Activated naive CD4-positive, alpha-beta T cell treated with anti-CD3 and anti-CD28 coated beads for 36 hours (primary cell): ENCODE results near the gene ERCC2. TPM values are rescaled to one million over a fixed set of nuclear protein-coding genes. Genes with fewer than 3 reads are reported as not detected.

Experiments
- CTCF ChIA-PET: fragments of 350-600 bp; sonication (Branson Sonifier 250); formaldehyde crosslinking; loops from one replicate; lab custom pipeline; 2021; ENCODE audit warnings: antibody characterized with exemption; lab: Charles Lee
- DNase-seq: peaks from one replicate; pipeline ENCODE4 v3.0.0-alpha.2; 2020
- H3K27ac Mint-ChIP-seq: one replicate; pipeline ENCODE4 v1.8.0; 2021; ENCODE audit warnings: mild to moderate bottlenecking, mixed read lengths
- H3K27me3 Mint-ChIP-seq: one replicate; pipeline ENCODE4 v1.8.0; 2021; ENCODE audit warnings: low read depth, mixed read lengths
- H3K36me3 Mint-ChIP-seq: one replicate; pipeline ENCODE4 v1.8.0; 2021; ENCODE audit warnings: low read depth, mixed read lengths
- H3K4me1 Mint-ChIP-seq: one replicate; pipeline ENCODE4 v1.8.0; 2021; ENCODE audit warnings: low read depth, mixed read lengths
- H3K4me3 Mint-ChIP-seq: one replicate; pipeline ENCODE4 v1.8.0; 2021; ENCODE audit warnings: mild to moderate bottlenecking, moderate library complexity, mixed read lengths
- H3K9me3 Mint-ChIP-seq: one replicate; pipeline ENCODE4 v1.8.0; 2021; ENCODE audit warnings: mixed read lengths
- intact Hi-C: fragments of 100-400 bp; cut with micrococcal nuclease; formaldehyde crosslinking; loops from one replicate; pipeline ENCODE4 v1.15.1; 2023
- total RNA-seq, 2 experiments: library from RNA; stranded (reverse); gene quantifications; one replicate each; pipeline ENCODE4 v1.2.3, GENCODE V29; 2021

The ERCC2 gene
- total RNA-seq, 2 experiments from 2014 or later = 20.6 to 22.9 TPM

DNA sequence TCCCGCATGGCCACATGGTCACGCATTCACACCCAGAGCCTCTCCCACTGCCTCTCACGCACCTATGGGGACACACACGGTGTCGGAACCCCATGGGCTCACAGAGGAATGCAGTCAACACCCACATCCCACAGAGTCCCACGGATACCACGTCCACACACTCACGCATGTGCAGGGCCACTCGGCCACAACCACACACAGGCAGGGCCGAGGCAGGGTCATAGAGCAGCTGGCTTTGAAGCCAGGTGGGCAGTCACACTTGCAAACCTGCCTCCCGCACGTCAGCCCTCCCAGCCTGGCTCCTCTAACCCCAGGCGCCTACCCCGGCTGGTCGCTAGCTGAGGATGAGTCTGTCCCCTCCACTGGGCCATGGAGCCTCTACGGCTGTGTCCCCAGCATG, 8.1 kb downstream of the ERCC2 start:
- no peak overlapping the region for H3K4me3 Mint-ChIP-seq
- H3K36me3 Mint-ChIP-seq = peaks cover 8% of the 10 kb centered on the region
- no peaks in the 10 kb centered on the region for H3K27me3 Mint-ChIP-seq
- no peak for DNase-seq
- no peaks in the 10 kb centered on the region for H3K9me3 Mint-ChIP-seq
- intact Hi-C loops = no loop called here
- H3K27ac Mint-ChIP-seq = no peak overlapping the region
- CTCF ChIA-PET = no interaction called here
- H3K4me1 Mint-ChIP-seq = no peaks in the 10 kb centered on the region

DNA sequence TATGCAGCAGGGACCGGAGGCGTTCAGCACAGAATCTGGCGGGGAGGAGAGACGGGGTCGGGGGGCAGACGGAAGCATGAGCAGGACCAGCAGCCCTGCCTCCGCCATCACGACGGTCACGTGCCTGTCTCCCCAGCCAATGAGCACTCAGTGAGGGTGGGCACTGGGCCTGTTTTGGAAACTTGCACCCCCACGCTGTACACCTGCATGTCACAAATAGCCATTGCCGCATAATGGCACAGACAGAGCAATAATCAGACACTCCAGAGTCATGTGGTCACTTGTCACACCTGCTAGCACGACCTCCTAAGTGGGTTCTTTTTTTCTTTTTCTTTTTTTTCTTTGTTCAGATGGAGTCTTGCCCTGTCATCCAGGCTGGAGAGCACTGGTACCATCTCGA, 8.8 kb downstream of the ERCC2 start:
- Mint-ChIP-seq H3K4me1 (no peaks in the 10 kb centered on the region), H3K27ac (no peak overlapping the region), H3K27me3 (no peaks in the 10 kb centered on the region), H3K4me3 (no peak overlapping the region), H3K9me3 (no peaks in the 10 kb centered on the region), H3K36me3 (peaks cover 11% of the 10 kb centered on the region)
- CTCF ChIA-PET = no interaction called here
- intact Hi-C loops = no loop called here
- no peak for DNase-seq

DNA sequence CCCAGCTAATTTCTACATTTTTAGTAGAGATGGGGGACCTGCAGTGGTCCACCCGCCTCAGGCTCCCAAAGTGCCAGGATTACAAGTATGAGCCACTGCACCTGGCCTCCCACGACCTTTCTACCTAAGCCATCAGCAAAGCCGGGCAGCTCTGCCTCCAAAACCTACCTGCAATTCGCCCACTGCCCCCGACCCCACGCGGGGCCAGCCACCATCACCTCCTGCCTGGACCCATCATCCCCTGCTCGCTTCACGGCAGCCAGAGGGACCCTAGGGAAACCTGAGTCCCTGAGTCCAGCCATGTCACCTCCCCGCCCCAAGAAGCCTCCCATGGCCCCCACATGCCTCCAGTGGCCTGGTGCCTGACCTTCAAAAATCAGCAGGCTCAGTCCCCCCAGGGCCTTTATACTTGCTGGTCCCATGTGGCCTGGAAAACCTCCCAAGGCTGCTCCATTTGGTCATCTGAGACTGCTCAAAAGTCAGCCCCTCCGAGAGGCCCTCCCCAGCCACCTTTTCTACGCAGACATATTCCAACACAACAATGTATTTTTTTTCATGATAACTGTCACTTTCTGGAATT, 12.1 kb downstream of the ERCC2 start:
- no peaks in the 10 kb centered on the region for H3K27me3 Mint-ChIP-seq
- CTCF ChIA-PET = no interaction called here
- peak overlapping the region; percentile 31 for H3K27ac Mint-ChIP-seq
- no peak overlapping the region for H3K4me3 Mint-ChIP-seq
- peaks cover 20% of the 10 kb centered on the region for H3K36me3 Mint-ChIP-seq
- no peaks in the 10 kb centered on the region for H3K9me3 Mint-ChIP-seq
- intact Hi-C loops = no loop called here
- H3K4me1 Mint-ChIP-seq = no peaks in the 10 kb centered on the region
- DNase-seq = no peak

DNA sequence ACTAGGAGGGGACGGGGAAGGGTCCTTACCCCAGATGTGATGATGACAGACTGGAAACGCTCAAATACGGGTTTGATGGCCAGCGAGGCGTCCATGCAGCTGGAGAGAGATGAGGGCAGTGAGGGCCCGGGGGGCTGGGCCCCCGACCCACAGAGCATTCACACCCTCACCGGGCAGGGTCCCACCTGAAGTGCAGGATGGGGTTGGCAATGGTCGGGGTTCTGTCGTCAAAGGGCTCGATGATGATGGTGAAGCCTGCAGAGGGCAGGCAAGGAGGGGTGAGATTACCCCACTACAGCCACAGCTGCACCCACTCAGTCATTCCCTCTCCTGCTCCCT, 13.0 kb downstream of the ERCC2 start:
- H3K36me3 Mint-ChIP-seq = peaks cover 18% of the 10 kb centered on the region
- no peak for DNase-seq
- CTCF ChIA-PET = no interaction called here
- no peaks in the 10 kb centered on the region for H3K27me3 Mint-ChIP-seq
- intact Hi-C loops = no loop called here
- H3K9me3 Mint-ChIP-seq = no peaks in the 10 kb centered on the region
- no peaks in the 10 kb centered on the region for H3K4me1 Mint-ChIP-seq
- H3K4me3 Mint-ChIP-seq = no peak overlapping the region
- no peak overlapping the region for H3K27ac Mint-ChIP-seq

DNA sequence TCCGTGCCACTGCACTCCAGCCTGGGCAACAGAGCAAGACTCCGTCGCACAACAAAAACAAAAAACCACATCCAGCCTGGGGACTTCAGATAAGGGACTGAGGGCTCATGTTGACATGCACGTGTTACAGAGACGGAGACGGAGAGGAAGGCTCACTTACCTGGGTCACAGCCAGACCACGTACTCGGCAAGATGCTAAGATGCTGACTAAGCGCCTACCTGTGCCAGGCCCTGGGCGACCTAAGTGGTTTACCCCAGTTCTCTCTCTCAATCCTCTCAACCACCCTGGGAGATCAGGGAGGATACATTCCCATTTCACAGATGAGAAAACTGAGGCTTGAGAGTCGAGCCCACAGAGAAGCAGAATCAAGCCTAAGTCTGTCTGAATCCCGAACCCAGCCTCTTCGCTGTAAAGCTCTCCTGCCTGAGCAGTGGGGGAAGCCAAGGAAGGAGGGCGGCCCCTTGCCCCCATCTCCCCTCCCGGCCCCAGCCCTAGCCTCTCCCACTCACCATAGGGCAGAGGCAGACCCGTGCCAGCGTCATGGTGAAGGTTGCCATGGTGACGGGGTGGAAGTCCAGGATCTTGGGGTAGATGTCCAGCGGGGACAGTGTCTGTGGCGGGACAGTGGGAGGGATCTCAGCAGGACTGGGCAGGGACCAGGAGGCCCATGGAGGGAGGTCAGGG, 13.5 kb downstream of the ERCC2 start:
- peaks cover 18% of the 10 kb centered on the region for H3K36me3 Mint-ChIP-seq
- CTCF ChIA-PET = no interaction called here
- no peak overlapping the region for H3K4me3 Mint-ChIP-seq
- no peak overlapping the region for H3K27ac Mint-ChIP-seq
- DNase-seq = no peak
- H3K4me1 Mint-ChIP-seq = no peaks in the 10 kb centered on the region
- intact Hi-C loops = no loop called here
- H3K27me3 Mint-ChIP-seq = no peaks in the 10 kb centered on the region
- H3K9me3 Mint-ChIP-seq = no peaks in the 10 kb centered on the region

DNA sequence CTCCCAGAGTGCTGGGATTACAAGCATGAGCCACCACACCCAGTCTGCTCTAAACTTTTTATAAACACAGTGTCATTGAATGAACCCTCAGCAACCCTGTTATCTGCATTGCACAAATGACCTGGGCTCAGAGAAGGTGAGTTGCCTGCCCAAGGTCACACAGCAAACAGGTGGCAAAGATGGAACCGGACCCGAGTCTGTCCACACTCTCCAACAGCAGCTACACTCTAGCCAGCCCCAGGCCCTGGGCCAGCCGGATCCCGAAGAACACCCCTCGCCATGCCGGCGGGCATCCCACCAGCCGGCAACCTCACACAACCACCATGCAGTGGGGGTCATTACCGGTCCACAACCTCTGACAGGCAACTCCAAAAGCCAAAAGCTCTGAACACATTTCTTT, 14.5 kb downstream of the ERCC2 start:
- Mint-ChIP-seq H3K36me3 (peaks cover 16% of the 10 kb centered on the region), H3K4me3 (no peak overlapping the region), H3K9me3 (no peaks in the 10 kb centered on the region), H3K27ac (no peak overlapping the region), H3K27me3 (no peaks in the 10 kb centered on the region), H3K4me1 (no peaks in the 10 kb centered on the region)
- intact Hi-C loops = no loop called here
- CTCF ChIA-PET = no interaction called here
- no peak for DNase-seq

DNA sequence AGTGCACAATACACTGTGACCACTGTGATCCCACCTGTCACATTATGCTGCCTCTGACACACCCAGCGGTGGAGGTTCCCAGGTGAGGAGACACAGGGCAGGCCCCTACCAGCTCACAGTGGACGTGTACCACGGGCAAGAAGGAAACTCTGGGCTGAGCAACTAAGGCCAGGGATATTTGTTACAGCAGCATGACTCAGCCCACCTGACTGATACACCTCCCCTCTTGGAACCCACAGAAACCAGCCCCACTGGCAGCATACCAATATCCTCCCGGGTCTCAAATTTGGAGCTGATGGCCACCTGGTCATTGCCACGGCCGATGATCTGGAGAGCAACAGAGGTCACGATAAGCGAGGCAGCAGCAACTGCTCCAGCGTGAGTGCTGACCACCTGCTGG, 15.0 kb downstream of the ERCC2 start:
- no peak for DNase-seq
- Mint-ChIP-seq H3K4me3 (no peak overlapping the region), H3K9me3 (no peaks in the 10 kb centered on the region), H3K4me1 (no peaks in the 10 kb centered on the region), H3K36me3 (peaks cover 16% of the 10 kb centered on the region), H3K27ac (no peak overlapping the region), H3K27me3 (no peaks in the 10 kb centered on the region)
- CTCF ChIA-PET = no interaction called here
- intact Hi-C loops = no loop called here

DNA sequence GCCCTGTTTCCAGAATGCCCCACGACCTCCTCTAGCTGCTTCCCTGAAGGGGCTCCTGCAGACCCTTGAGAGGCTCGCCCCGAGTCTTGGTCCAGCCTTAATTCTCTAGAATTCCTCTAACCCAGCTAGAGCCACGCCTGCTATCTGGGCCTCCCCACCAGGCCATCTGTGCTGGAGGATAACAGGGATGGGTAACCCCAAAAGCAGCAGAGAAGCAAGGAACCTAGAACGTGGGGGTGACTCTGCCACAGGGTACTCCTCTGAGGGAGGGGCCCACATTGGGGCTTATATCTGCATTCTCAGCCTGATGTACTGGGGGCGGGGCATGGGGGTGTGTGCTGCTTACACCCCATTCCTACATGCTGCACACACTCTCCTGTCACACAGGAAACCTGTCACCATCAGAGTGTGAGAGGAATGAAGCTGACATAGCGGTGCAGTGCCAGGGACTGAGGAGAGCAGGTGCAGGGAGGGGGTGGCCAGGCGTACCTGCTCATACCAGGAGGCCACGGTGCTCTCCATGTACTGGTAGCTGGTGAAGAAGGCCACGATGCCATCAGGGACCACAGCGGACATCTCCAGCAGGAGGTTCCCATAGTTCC, 16.0 kb downstream of the ERCC2 start:
- Mint-ChIP-seq H3K27ac (no peak overlapping the region), H3K4me1 (no peaks in the 10 kb centered on the region), H3K9me3 (no peaks in the 10 kb centered on the region), H3K36me3 (peaks cover 15% of the 10 kb centered on the region), H3K27me3 (no peaks in the 10 kb centered on the region), H3K4me3 (no peak overlapping the region)
- intact Hi-C loops = no loop called here
- no peak for DNase-seq
- CTCF ChIA-PET = no interaction called here

DNA sequence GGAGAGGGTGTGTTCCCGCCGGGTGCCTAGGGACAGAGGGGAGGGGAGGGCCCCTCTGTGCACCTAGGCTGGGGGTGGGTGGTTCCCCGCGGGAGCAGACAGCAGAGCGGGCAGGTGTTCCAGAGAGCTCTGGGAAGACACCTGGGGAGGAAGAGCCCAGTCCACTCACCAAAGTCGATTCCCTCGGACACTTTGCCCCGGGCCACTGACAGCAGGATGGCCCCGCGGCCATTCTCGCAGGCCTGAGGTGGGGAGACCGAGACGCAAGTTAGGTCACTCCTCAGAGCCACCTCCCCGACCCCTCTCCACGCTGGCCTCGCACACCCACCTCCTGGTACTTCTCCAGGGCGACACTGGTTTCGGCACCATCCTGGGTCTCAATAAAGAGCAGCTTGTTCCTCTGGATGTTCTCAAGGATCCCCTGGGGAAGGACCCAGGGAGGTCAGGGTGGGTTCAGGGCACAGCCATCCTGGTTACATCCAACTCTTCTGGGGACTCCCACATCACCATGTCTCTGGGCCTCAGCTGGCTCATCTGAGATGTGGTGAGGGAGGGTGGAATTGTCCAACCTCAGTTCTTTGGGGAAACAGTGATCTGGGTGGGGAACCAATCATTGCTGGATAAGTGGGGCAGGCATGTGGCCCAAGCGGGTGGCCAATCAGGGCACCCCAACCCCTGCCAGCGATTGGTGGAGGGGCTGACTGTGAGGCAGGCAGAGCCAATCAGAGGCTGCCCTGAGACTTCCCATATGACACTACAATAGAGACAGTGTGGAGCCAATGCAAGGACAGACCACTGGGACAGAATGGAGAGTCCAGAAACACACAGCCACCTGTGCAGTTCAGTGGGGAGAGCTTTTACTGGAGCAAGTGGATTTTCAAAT, 17.2 kb downstream of the ERCC2 start:
- no peaks in the 10 kb centered on the region for H3K4me1 Mint-ChIP-seq
- H3K27me3 Mint-ChIP-seq = no peaks in the 10 kb centered on the region
- no peak for DNase-seq
- intact Hi-C loops = no loop called here
- H3K36me3 Mint-ChIP-seq = peaks cover 15% of the 10 kb centered on the region
- no peak overlapping the region for H3K4me3 Mint-ChIP-seq
- H3K9me3 Mint-ChIP-seq = no peaks in the 10 kb centered on the region
- no peak overlapping the region for H3K27ac Mint-ChIP-seq
- CTCF ChIA-PET = interaction anchor here (1.0 kb wide), 1 partner anchor 14 kb away, joined by 3 read pairs; no protein-coding TSS in a partner anchor

DNA sequence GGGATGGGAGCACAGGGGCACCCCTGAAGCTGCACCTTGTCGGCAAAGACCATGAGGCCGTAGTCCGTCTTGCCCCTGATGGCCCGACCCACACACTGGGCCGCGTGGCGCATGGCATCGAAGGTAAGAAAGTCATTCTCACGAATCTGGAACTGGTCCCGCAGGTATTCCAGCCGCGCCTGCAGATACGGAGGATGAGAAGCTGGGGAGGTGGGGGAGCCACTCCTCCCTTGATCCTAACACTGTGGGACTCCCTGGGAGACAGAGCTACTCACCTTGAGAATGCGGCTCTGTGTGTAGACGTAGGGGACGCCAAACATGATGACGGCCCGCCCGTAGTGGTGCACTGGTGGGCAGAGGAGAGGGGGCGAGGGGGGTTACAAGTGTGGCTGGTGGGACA, 17.9 kb downstream of the ERCC2 start:
- Mint-ChIP-seq H3K4me1 (no peaks in the 10 kb centered on the region), H3K9me3 (no peaks in the 10 kb centered on the region), H3K36me3 (peaks cover 15% of the 10 kb centered on the region), H3K4me3 (no peak overlapping the region), H3K27me3 (no peaks in the 10 kb centered on the region), H3K27ac (no peak overlapping the region)
- CTCF ChIA-PET = interaction anchor here (1.0 kb wide), 1 partner anchor 13 kb away, joined by 3 read pairs; no protein-coding TSS in a partner anchor
- intact Hi-C loops = no loop called here
- no peak for DNase-seq

DNA sequence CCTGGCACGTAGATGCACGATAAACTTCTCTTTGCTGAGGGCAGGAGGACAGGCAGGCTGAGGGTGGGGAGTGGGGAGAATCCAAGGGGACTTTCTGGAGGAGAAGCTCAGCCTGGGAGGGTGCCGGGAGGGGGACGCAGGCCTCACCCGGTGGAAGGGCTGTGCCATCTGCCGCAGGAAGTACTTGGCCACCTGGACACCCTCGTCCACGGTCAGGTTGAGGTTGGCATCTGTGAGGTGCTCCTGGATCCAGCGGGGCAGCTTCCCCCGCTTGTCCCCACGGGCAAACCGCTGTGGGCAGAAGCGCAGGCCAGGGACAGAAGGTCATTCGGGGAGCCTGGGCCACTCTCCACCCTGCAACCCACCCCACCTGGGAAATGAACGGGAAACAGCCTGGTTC, 18.3 kb downstream of the ERCC2 start:
- Mint-ChIP-seq H3K4me3 (no peak overlapping the region), H3K27me3 (no peaks in the 10 kb centered on the region), H3K9me3 (no peaks in the 10 kb centered on the region), H3K36me3 (peaks cover 11% of the 10 kb centered on the region), H3K27ac (no peak overlapping the region), H3K4me1 (no peaks in the 10 kb centered on the region)
- intact Hi-C loops = no loop called here
- CTCF ChIA-PET = interaction anchor here (1.0 kb wide), 1 partner anchor 13 kb away, joined by 3 read pairs; no protein-coding TSS in a partner anchor
- DNase-seq = no peak

DNA sequence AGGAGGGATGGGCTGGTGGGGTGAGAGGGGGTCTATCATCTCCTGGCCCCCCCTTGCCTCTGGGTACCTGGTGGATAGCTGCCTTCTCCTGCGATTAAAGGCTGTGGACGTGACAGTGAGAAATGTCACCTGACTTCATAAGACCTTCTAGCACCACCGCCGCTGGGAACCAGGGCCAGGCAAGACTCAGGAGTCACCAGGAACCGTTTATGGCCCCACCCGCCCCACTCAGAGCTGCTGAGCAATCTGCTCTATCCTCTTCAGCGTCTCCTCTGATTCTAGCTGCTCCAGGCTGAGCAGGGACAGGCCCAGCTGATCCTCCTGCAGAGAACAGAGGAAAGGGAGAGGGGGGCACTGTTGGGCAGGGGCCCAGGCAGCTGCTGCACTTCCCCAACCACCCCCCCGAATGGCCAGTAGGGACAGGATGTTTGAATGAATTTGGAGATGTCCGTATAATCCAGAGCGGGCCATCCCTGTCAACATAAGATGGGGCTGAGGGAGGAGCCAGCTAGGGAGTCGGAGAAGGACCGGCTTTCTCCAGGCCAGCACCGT, 18.9 kb downstream of the ERCC2 start:
- H3K36me3 Mint-ChIP-seq = peaks cover 10% of the 10 kb centered on the region
- no peak overlapping the region for H3K27ac Mint-ChIP-seq
- H3K4me1 Mint-ChIP-seq = no peaks in the 10 kb centered on the region
- no peak overlapping the region for H3K4me3 Mint-ChIP-seq
- no peaks in the 10 kb centered on the region for H3K27me3 Mint-ChIP-seq
- CTCF ChIA-PET = no interaction called here
- no peak for DNase-seq
- H3K9me3 Mint-ChIP-seq = no peaks in the 10 kb centered on the region
- intact Hi-C loops = no loop called here
